CD14-positive monocyte (primary cell): ENCODE data around the gene SGCD. TPM values are rescaled to one million over a fixed set of nuclear protein-coding genes. Genes with fewer than 3 reads are reported as not detected.

Source experiments
- DNase-seq, 3 donors: peaks; one replicate each; pipeline ENCODE4 v3.0.0-alpha.2; 2011 to 2022
- H2AFZ ChIP-seq: 2 replicates; pipeline ENCODE4 v1.6.0; 2012; ENCODE audit warnings: mild to moderate bottlenecking, low read depth, low read length, inconsistent platforms; ENCODE audit not compliant: insufficient read depth, poor library complexity, severe bottlenecking
- H3K27ac ChIP-seq, 2 donors: 1 replicate in 1 of 2; 2 replicates in 1 of 2; pipeline ENCODE4 v1.5.1; 2012 to 2013; ENCODE audit warnings: low read length in 2 of 2, control low read depth in 1 of 2, inconsistent platforms in 1 of 2, low read depth in 1 of 2, mild to moderate bottlenecking in 1 of 2
- H3K27me3 ChIP-seq, 2 donors: one replicate each; pipeline versions ENCODE4 v1.6.0 to v1.6.1; 2011 to 2013; ENCODE audit warnings: low read length in 2 of 2; ENCODE audit not compliant: control insufficient read depth in 2 of 2, insufficient read depth in 2 of 2
- H3K36me3 ChIP-seq, 2 donors: replicated peaks in 1 of 2; 1 replicate in 1 of 2; 2 replicates in 1 of 2; pipeline versions ENCODE4 v1.5.1 to v1.6.1; 2012 to 2013; ENCODE audit warnings: low read length in 2 of 2, control low read depth in 1 of 2, inconsistent platforms in 1 of 2, mild to moderate bottlenecking in 1 of 2; ENCODE audit not compliant: insufficient read depth in 2 of 2, control insufficient read depth in 1 of 2
- H3K4me1 ChIP-seq, 2 donors: 1 replicate in 1 of 2; 2 replicates in 1 of 2; pipeline versions ENCODE4 v1.5.1 to v1.6.1; 2012 to 2013; ENCODE audit warnings: low read length in 2 of 2, control low read depth in 1 of 2, inconsistent platforms in 1 of 2, mild to moderate bottlenecking in 1 of 2, moderate library complexity in 1 of 2; ENCODE audit not compliant: insufficient read depth in 2 of 2, control insufficient read depth in 1 of 2
- H3K4me2 ChIP-seq: replicated peaks from 2 replicates; pipeline ENCODE3; 2012; ENCODE audit warnings: low read length, moderate library complexity, mild to moderate bottlenecking; ENCODE audit not compliant: poor library complexity, severe bottlenecking; ENCODE audit errors: extremely low read depth
- H3K4me3 ChIP-seq, 3 experiments: fragments of 200-600 bp in 1 of 3; sonication (generic) in 1 of 3; replicated peaks in 1 of 3; 1 replicate in 2 of 3; 2 replicates in 1 of 3; pipeline ENCODE4 v1.5.1; 2011 to 2013; ENCODE audit warnings: low read length in 3 of 3, mild to moderate bottlenecking in 3 of 3, control low read depth in 2 of 3, low read depth in 2 of 3, inconsistent platforms in 1 of 3, moderate library complexity in 1 of 3
- H3K79me2 ChIP-seq: 2 replicates; pipeline ENCODE4 v1.6.0; 2012; ENCODE audit warnings: mild to moderate bottlenecking, control low read depth, inconsistent platforms, low read length, moderate library complexity; ENCODE audit not compliant: insufficient read depth
- H3K9ac ChIP-seq: 2 replicates; pipeline ENCODE4 v1.6.0; 2017; ENCODE audit warnings: low read length, mild to moderate bottlenecking; ENCODE audit not compliant: insufficient read depth, poor library complexity, severe bottlenecking
- H3K9me3 ChIP-seq, 2 donors: replicated peaks in 1 of 2; 1 replicate in 1 of 2; 2 replicates in 1 of 2; pipeline versions ENCODE4 v1.5.1 to v1.6.1; 2012 to 2013; ENCODE audit warnings: low read length in 2 of 2, control low read depth in 1 of 2; ENCODE audit not compliant: control insufficient read depth in 1 of 2, insufficient read depth in 1 of 2
- H4K20me1 ChIP-seq: 2 replicates; pipeline ENCODE4 v1.6.0; 2012; ENCODE audit warnings: mild to moderate bottlenecking, low read length, control low read depth, moderate library complexity; ENCODE audit not compliant: insufficient read depth
- H3K27ac Mint-ChIP-seq, 7 donors: one replicate each; pipeline ENCODE4 v1.8.0; 2020; ENCODE audit warnings: mild to moderate bottlenecking in 7 of 7, mixed read lengths in 7 of 7, moderate library complexity in 6 of 7, inconsistent platforms in 2 of 7
- H3K27me3 Mint-ChIP-seq, 3 donors: one replicate each; pipeline ENCODE4 v1.8.0; 2021 to 2022; ENCODE audit warnings: low read depth in 3 of 3, mild to moderate bottlenecking in 3 of 3, mixed read lengths in 3 of 3, moderate library complexity in 3 of 3, inconsistent platforms in 1 of 3
- H3K36me3 Mint-ChIP-seq, 2 donors: one replicate each; pipeline ENCODE4 v1.8.0; 2020; ENCODE audit warnings: mixed read lengths in 2 of 2, inconsistent platforms in 1 of 2, mild to moderate bottlenecking in 1 of 2
- H3K4me1 Mint-ChIP-seq: one replicate; pipeline ENCODE4 v1.8.0; 2020; ENCODE audit warnings: mild to moderate bottlenecking, mixed read lengths
- H3K4me3 Mint-ChIP-seq, 2 donors: one replicate each; pipeline ENCODE4 v1.8.0; 2020; ENCODE audit warnings: mild to moderate bottlenecking in 2 of 2, mixed read lengths in 2 of 2, moderate library complexity in 1 of 2
- H3K9me3 Mint-ChIP-seq, 7 donors: one replicate each; pipeline ENCODE4 v1.8.0; 2020 to 2022; ENCODE audit warnings: mixed read lengths in 7 of 7, mild to moderate bottlenecking in 6 of 7, moderate library complexity in 6 of 7, inconsistent platforms in 2 of 7
- WGBS: methylation state at CpG from one replicate; pipeline ENCODE4 v1.1.5; 2013; ENCODE audit warnings: missing lambda C conversion rate; ENCODE audit not compliant: insufficient coverage; 5-methylcytosine and 5-hydroxymethylcytosine counted together
- intact Hi-C, 2 donors: fragments of 100-400 bp; cut with micrococcal nuclease; formaldehyde crosslinking; loops; one replicate each; pipeline versions ENCODE4 v1.15.0 to v1.15.1; 2023
- polyA plus RNA-seq, 3 donors: library from polyadenylated mRNA; depleted of rRNA in 1 of 3; unstranded in 2 of 3; stranded (reverse) in 1 of 3; fragments of 300-500 nt in 2 of 3; fragments of >200 nt in 1 of 3; fragmentation: Illumina TruSeq in 2 of 3; gene quantifications; 1 replicate in 2 of 3; 2 replicates in 1 of 3; pipeline ENCODE4 v1.2.3, GENCODE V29; 2012 to 2021
- TF ChIP-seq, protein P1 (sequence below): fragments of 200-600 bp; IDR thresholded peaks from one replicate; pipeline ENCODE4 v1.8.0; 2022; ENCODE audit warnings: antibody characterized with exemption, mild to moderate bottlenecking

Gene SGCD
- polyA plus RNA-seq, 3 donors: not detected

DNA sequence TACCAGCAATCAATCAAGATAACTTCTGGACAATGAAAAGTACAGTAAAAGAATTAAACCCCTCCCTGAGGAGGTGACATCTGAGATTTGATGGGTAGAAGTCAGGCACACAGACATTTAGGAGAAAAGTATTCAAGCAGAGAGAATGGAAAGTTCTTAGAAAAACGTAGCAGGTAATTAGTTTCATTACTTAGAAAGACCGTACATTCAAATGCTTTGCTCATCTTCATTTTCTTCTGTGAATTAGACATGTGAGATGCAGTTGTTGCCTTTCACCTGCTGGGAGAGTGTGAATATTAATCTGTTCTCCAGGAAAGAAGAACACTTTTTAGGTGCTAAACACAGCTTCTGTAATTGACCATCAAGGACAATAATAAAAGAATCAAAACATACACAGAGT is 451.8 kb downstream of the SGCD start:
- intact Hi-C loops: no loop called here
- no peaks in the 10 kb centered on the region for H3K79me2 ChIP-seq
- H3K36me3 ChIP-seq: no peaks in the 10 kb centered on the region
- H3K9me3 ChIP-seq: peaks cover 6 to 8% of the 10 kb centered on the region in 2 donors
- no peak overlapping the region for H3K27ac ChIP-seq
- no peak overlapping the region for H3K9ac ChIP-seq
- H4K20me1 ChIP-seq: no peaks in the 10 kb centered on the region
- WGBS: no CpG with 5 or more reads among the region's 2 CpGs
- no peak overlapping the region for H3K27ac Mint-ChIP-seq
- no peaks in the 10 kb centered on the region for H3K36me3 Mint-ChIP-seq
- H3K4me3 Mint-ChIP-seq: no peak overlapping the region
- TF ChIP-seq, protein P1, sequence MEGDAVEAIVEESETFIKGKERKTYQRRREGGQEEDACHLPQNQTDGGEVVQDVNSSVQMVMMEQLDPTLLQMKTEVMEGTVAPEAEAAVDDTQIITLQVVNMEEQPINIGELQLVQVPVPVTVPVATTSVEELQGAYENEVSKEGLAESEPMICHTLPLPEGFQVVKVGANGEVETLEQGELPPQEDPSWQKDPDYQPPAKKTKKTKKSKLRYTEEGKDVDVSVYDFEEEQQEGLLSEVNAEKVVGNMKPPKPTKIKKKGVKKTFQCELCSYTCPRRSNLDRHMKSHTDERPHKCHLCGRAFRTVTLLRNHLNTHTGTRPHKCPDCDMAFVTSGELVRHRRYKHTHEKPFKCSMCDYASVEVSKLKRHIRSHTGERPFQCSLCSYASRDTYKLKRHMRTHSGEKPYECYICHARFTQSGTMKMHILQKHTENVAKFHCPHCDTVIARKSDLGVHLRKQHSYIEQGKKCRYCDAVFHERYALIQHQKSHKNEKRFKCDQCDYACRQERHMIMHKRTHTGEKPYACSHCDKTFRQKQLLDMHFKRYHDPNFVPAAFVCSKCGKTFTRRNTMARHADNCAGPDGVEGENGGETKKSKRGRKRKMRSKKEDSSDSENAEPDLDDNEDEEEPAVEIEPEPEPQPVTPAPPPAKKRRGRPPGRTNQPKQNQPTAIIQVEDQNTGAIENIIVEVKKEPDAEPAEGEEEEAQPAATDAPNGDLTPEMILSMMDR: no peak
- H3K4me3 ChIP-seq: no peak overlapping the region
- H3K4me2 ChIP-seq: no peak overlapping the region
- no peaks in the 10 kb centered on the region for H3K27me3 ChIP-seq
- no peak for DNase-seq
- H3K4me1 ChIP-seq: no peaks in the 10 kb centered on the region
- H3K4me1 Mint-ChIP-seq: no peaks in the 10 kb centered on the region
- H3K27me3 Mint-ChIP-seq: peaks cover 0 to 3% (median 0%) of the 10 kb centered on the region in 3 donors
- no peak overlapping the region for H2AFZ ChIP-seq
- peaks cover 0 to 10% (median 3%) of the 10 kb centered on the region in 7 donors for H3K9me3 Mint-ChIP-seq

DNA sequence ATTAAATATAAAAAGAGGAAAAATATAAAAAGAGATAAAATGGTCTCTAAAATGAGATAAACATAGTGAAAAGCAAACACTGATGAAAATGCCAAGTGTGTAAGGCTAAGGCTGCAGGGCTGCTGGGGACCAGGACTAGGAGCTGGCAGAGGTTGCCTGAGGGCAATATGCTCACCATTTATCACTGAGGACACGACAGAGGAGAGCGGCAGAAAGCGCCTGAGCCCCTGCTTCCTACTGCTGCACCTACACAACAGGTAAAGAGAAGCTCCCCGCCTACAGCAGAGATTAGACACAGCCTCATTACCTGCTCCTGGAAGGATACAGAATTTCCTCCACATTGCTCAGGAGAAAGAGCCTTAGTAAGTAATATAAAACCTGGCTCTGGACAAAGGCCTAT is 452.5 kb downstream of the SGCD start:
- Histone ChIP-seq H3K79me2 (no peaks in the 10 kb centered on the region), H3K4me3 (no peak overlapping the region), H3K36me3 (no peaks in the 10 kb centered on the region), H2AFZ (no peak overlapping the region), H3K27ac (no peak overlapping the region), H3K9ac (no peak overlapping the region), H3K4me2 (no peak overlapping the region), H4K20me1 (no peaks in the 10 kb centered on the region), H3K9me3 (peaks cover 6 to 8% of the 10 kb centered on the region in 2 donors), H3K27me3 (no peaks in the 10 kb centered on the region), H3K4me1 (no peaks in the 10 kb centered on the region)
- Mint-ChIP-seq H3K4me3 (no peak overlapping the region), H3K4me1 (no peaks in the 10 kb centered on the region), H3K9me3 (peaks cover 0 to 10% (median 5%) of the 10 kb centered on the region in 7 donors), H3K36me3 (no peaks in the 10 kb centered on the region), H3K27me3 (peaks cover 0 to 3% (median 0%) of the 10 kb centered on the region in 3 donors), H3K27ac (no peak overlapping the region)
- no peak for DNase-seq
- intact Hi-C loops: no loop called here
- TF ChIP-seq, protein P1: no peak
- WGBS: no CpG with 5 or more reads among the region's 4 CpGs
